ENCODE measurements around the gene ZNF488. TPM values are rescaled to one million over a fixed set of nuclear protein-coding genes. Genes with fewer than 3 reads are reported as not detected.

The ZNF488 gene
- total RNA-seq, 2 experiments from 2014 or later = 0.05 TPM; not detected in 1

DNA sequence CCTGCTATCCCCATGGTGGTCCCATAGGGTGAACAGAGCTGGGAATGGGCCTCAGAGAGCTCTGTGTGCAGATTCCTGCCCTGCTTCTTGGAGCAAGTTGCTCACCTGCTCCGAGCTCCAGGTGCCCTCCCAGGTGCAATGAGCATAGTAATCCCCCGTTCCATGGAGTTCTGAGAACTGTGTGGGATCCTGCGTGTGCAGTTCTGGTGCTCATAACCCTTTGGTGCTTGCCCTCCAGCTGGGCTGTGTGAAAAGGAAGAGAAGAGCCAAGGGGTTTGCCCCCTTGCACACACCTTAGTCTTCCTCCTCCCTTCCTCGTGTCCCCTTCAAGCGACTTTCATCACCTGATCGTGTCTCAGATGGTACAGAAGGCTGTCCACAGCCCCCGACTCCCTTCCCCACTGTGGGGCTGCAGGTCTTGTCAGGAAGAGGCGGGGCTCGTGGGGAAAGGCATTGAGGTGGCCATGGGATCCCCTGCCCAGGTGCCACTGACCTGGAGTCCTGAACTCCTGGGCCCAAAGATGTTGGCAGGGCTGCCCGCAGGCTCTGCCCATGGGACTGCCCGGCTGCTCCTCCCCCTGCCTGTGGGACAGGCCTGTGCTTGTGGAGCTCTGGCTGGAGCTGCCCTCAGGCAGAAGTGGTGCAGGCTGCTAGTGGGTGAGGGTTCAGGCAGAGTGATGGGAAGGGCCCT lies 21.9 kb upstream of the ZNF488 start:
- H3K36me3 Mint-ChIP-seq (ENCODE audit: low read depth) = no peaks in the 10 kb centered on the region
- H3K27ac Mint-ChIP-seq = no peak overlapping the region
- DNase-seq = no peak
- CTCF ChIA-PET = no interaction called here
- no peaks in the 10 kb centered on the region for H3K4me1 Mint-ChIP-seq
- H3K4me3 Mint-ChIP-seq = no peak overlapping the region
- no peaks in the 10 kb centered on the region for H3K27me3 Mint-ChIP-seq
- POLR2A ChIA-PET = no interaction called here
- H3K9me3 Mint-ChIP-seq = no peaks in the 10 kb centered on the region

DNA sequence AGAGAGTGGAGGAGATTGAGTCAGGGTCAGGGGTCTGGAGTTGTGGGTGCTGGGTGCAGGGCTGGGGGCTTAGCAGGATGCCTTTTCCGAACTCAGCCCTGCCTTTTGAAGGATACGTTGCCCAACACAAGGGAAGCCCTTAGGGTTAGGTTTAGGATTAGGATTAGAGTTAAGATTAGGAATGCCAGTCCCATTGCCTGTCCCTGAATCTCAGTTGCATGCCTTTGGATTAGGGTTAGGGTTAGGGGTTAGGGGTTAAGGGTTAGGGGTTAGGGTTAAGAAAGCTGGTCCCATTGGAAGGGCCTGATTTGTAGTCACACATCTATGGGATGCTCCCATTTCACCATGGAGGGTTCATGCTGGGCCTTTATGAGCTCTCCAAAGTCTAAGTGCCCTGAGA lies 20.8 kb upstream of the ZNF488 start:
- H3K9me3 Mint-ChIP-seq = no peaks in the 10 kb centered on the region
- H3K27me3 Mint-ChIP-seq = no peaks in the 10 kb centered on the region
- H3K27ac Mint-ChIP-seq = no peak overlapping the region
- ChIA-PET CTCF (interaction anchor here (1.5 kb wide), 1 partner anchor 33 kb away, joined by 3 read pairs; no protein-coding TSS in a partner anchor), POLR2A (no interaction called here)
- no peaks in the 10 kb centered on the region for H3K36me3 Mint-ChIP-seq (ENCODE audit: low read depth)
- no peak for DNase-seq
- no peak overlapping the region for H3K4me3 Mint-ChIP-seq
- no peaks in the 10 kb centered on the region for H3K4me1 Mint-ChIP-seq

DNA sequence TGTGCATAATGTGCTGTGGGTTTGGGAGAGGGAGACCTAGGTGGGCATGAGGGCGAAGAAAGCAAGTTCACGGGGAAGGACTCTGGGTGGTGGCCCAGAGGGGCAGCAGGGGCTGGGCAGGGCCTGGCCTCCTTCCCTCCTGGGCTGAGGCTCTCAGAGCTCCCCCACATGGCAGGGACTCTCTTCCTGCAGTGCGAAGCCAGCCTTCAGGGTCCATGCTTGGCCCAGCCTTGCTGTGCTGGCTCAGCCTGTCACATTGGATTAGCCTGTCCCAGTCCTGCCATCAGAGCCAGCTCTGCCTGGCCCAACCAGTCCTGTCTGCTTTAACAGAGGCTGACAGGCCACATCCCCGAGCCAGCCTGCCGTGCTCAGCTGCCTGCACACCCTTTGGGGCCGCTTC lies 20.4 kb upstream of the ZNF488 start:
- CTCF ChIA-PET = interaction anchor here (1.5 kb wide), 1 partner anchor 34 kb away, joined by 3 read pairs; no protein-coding TSS in a partner anchor
- Mint-ChIP-seq H3K36me3 (ENCODE audit: low read depth) (no peaks in the 10 kb centered on the region), H3K27ac (no peak overlapping the region), H3K9me3 (no peaks in the 10 kb centered on the region), H3K4me3 (no peak overlapping the region), H3K4me1 (no peaks in the 10 kb centered on the region), H3K27me3 (no peaks in the 10 kb centered on the region)
- POLR2A ChIA-PET = no interaction called here
- DNase-seq = no peak

DNA sequence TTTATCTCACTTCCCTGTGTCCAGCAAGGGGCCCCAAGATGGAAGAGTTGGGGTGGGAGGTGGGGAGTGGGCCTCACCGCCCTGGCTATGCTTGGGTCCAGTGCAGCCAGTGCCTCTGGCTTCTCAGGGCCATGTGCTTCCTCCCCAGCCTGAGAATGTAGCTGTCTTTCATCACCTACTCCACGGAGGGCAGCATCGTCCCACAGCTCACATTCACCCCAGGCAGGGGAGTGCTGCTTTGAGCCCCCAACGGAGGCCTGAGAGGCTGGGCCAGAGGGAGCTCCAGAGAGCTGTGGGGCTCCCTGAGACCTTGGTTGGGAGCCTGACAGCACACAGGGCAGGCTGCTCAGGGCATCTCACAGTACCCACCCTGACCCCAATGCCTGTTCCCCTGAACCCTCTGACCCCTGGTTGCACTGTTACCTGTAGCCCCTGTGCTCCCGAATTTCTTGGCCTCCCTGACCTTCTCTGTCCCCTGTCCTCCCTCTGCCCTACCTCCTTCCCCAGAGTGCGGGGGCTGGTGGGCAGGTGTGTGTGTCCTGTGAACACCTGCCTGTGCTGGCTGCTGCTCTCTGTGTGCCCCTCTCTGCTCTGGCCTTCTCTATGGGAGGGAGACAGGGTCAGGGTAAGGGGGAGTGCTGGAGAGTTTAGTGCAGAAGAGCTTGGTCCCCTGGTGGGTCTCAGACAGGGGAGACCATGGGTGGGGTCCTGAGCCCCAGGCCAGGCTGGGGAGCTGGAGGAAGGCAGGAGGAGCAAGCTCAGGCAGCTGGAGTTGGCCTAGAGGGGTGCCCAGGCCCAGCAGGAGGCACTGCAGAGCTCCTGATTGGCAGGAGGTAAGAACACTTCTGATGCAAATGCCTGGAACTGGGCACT lies 19.6 kb upstream of the ZNF488 start:
- H3K4me1 Mint-ChIP-seq = no peaks in the 10 kb centered on the region
- DNase-seq = no peak
- H3K4me3 Mint-ChIP-seq = no peak overlapping the region
- H3K36me3 Mint-ChIP-seq (ENCODE audit: low read depth) = no peaks in the 10 kb centered on the region
- no peaks in the 10 kb centered on the region for H3K9me3 Mint-ChIP-seq
- ChIA-PET POLR2A (no interaction called here), CTCF (no interaction called here)
- peaks cover 3% of the 10 kb centered on the region for H3K27me3 Mint-ChIP-seq
- no peak overlapping the region for H3K27ac Mint-ChIP-seq

DNA sequence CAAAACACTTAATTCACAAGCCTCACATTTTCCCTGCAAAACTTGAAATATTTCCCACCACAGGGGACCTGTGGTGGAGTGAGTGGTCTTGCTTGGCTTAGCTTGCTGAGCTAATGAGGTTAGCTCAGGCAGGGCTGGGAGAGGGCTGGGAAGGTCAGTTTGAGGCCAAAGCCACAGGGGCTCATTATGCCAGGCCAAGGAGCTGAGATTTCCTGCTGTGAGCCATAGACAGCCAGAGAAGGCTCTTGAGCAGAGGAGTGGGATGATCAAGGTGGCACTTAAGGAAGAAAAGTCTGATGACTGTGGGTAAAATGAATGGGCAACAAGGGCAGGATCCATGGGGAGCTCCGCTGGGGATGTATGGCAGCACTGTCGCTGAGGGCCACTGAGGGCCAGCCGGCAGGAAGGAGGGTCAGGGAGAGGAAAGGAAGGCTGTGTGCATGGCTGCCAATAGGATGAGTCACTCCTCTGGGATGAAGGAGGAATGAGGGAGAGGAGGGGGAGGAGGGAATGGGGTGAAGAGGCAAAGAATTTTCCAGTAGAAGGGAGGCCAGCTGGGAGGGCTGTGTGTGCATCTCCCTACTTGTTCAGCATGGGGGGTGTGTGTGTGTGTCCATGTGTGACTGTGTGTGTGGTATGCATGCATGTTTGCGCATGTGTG lies 18.7 kb upstream of the ZNF488 start:
- Mint-ChIP-seq H3K4me3 (no peak overlapping the region), H3K27me3 (peaks cover 8% of the 10 kb centered on the region), H3K27ac (no peak overlapping the region), H3K4me1 (no peaks in the 10 kb centered on the region), H3K9me3 (no peaks in the 10 kb centered on the region), H3K36me3 (ENCODE audit: low read depth) (no peaks in the 10 kb centered on the region)
- CTCF ChIA-PET = no interaction called here
- POLR2A ChIA-PET = no interaction called here
- DNase-seq = no peak

DNA sequence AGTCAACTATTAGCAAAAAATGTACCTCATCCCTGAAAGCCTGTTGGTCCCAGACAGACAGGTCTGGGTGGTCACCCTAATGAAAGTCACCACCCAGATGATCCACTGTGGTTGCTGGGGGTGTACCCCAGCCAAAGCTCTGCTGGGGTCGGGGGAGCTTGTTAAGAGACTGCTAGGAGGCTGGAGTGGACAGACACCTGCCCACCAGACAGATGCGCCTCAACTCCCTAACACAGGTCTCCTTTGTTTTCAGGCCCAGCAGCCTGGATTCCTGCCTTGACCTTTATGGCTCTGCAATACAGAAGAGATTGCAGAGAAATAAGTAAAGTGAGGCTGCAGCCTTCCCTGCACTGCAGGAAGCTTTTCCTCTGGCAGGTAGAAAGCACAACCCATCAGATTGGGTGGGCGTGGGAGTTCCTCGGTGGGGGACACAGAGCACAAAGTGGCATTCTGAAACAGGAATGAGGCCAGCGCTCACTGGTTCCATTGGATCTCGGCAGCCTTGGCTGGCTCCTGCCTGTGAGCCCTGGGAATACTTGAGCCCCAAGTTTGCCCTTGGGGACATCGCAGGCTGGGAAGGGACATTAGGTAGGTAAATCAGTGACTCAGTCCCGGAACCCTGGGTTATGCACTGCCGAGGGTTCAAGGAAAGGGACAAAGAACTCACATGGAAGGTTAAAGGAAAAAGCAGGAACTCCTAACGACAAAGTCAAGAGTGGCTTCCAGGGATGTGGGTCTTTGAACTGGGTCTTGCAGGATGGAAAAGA lies 18.0 kb upstream of the ZNF488 start:
- H3K36me3 Mint-ChIP-seq (ENCODE audit: low read depth) = no peaks in the 10 kb centered on the region
- POLR2A ChIA-PET = no interaction called here
- peaks cover 9% of the 10 kb centered on the region for H3K27me3 Mint-ChIP-seq
- H3K27ac Mint-ChIP-seq = no peak overlapping the region
- H3K9me3 Mint-ChIP-seq = no peaks in the 10 kb centered on the region
- DNase-seq = no peak
- H3K4me1 Mint-ChIP-seq = no peaks in the 10 kb centered on the region
- no peak overlapping the region for H3K4me3 Mint-ChIP-seq
- CTCF ChIA-PET = no interaction called here

DNA sequence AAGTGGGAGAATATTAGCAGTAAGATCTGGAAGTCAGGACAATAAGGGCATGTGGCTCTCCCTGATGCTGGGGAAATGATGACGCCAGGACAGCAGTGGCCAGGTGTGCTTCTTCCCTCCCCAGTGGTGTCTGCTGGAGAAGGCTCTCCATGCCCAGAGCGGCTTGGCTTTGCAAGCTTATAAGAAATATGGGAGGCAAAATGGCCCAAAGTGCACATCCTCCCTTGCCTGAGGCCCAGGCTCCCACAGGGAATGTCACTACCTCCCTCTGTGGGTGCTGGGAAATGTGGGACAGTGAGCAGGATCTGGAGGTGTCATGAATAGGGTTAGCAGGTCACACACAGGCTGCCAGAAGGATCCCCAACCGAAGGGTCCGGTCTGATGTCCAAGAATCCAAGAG lies 17.1 kb upstream of the ZNF488 start:
- Mint-ChIP-seq H3K36me3 (ENCODE audit: low read depth) (no peaks in the 10 kb centered on the region), H3K9me3 (no peaks in the 10 kb centered on the region), H3K4me3 (no peak overlapping the region), H3K4me1 (peaks cover 3% of the 10 kb centered on the region), H3K27ac (no peak overlapping the region), H3K27me3 (peaks cover 17% of the 10 kb centered on the region)
- CTCF ChIA-PET = no interaction called here
- DNase-seq = no peak
- POLR2A ChIA-PET = no interaction called here

DNA sequence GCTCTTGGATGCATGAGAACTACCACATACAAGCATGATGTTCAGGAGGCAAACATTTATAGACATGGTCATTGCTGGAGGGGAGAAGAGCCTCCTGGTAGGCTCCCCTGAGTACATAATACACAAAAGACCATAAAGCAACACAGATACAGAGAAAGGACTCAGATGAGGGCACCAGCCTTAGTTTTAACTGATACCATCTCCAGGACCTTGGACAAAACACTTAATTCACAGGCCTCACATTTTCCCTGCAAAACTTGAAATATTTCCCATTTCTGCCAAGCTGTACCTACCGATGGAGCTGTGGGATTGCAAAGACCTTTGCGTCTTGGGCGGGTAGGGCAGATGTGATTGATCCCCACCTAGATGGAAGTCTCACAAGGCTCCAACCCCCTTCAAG lies 16.7 kb upstream of the ZNF488 start:
- ChIA-PET POLR2A (no interaction called here), CTCF (interaction anchor here (1.0 kb wide), 1 partner anchor 89 kb away, joined by 4 read pairs; no protein-coding TSS in a partner anchor)
- Mint-ChIP-seq H3K9me3 (no peaks in the 10 kb centered on the region), H3K36me3 (ENCODE audit: low read depth) (no peaks in the 10 kb centered on the region), H3K4me1 (peaks cover 3% of the 10 kb centered on the region), H3K27me3 (peaks cover 18% of the 10 kb centered on the region), H3K27ac (no peak overlapping the region), H3K4me3 (no peak overlapping the region)
- no peak for DNase-seq

DNA sequence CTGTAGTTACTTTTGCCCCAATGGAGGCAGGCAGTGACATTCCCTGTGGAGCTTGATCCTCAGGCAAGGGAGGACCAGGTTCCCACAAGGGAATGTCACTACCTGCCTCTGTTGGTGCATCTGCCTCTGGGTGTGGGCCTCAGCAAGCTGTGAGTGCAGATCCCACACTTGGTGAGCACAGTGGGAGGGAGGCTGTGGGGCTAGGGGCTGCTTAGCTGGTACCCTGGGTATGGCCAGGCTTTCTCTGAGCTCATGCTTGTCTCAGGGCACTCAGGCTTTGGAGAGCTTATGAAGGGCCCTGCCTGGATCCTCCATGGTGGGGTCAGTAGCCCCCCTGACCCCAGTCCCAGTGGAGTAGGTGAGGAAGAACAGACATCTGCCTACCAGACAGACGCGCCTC lies 16.2 kb upstream of the ZNF488 start:
- H3K36me3 Mint-ChIP-seq (ENCODE audit: low read depth) = no peaks in the 10 kb centered on the region
- CTCF ChIA-PET = interaction anchor here (1.0 kb wide), 1 partner anchor 89 kb away, joined by 4 read pairs; no protein-coding TSS in a partner anchor
- H3K4me1 Mint-ChIP-seq = peaks cover 3% of the 10 kb centered on the region
- no peak overlapping the region for H3K27ac Mint-ChIP-seq
- H3K9me3 Mint-ChIP-seq = no peaks in the 10 kb centered on the region
- peaks cover 20% of the 10 kb centered on the region for H3K27me3 Mint-ChIP-seq
- no peak overlapping the region for H3K4me3 Mint-ChIP-seq
- no peak for DNase-seq
- POLR2A ChIA-PET = no interaction called here

DNA sequence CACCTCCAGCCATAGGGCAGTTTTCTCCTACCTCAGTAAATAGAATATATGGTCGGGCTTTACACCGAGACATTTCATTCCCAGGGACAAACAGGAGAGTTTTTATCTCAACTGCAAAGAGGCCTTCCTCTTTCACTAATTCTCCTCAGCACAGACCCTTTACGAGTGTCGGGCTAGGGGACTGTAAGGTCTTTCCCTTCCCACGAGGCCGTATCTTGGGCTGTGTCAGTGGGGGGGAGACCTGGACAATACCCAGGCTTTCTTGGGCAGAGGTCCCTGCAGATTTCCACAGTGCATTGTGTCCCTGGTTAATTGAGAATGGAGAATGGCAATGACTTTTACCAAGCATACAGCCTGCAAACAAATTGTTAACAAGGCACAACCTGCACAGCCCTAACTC lies 13.2 kb upstream of the ZNF488 start:
- ChIA-PET CTCF (no interaction called here), POLR2A (no interaction called here)
- no peak for DNase-seq
- H3K27ac Mint-ChIP-seq = no peak overlapping the region
- H3K4me3 Mint-ChIP-seq = no peak overlapping the region
- peaks cover 3% of the 10 kb centered on the region for H3K4me1 Mint-ChIP-seq
- no peaks in the 10 kb centered on the region for H3K9me3 Mint-ChIP-seq
- no peaks in the 10 kb centered on the region for H3K36me3 Mint-ChIP-seq (ENCODE audit: low read depth)
- H3K27me3 Mint-ChIP-seq = peaks cover 43% of the 10 kb centered on the region

DNA sequence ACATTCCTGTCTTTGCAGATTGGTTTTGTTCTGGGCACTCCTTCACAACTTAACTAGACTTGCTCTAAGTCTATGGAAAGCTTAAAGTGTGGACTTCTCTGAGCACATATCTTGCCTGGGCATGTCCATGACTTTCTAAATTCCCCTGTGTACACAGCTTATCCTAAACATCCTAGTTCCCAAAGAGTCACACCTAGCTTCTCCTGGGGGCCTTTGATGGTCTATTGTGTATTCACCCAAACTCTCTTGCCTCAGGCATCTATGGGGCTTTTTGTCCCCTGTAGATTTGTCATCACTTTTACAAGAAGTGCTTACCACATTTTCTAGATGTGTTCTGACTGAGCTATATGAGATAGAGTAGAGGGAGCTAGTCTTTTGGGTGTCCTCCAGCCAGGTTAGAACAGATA lies 12.2 kb upstream of the ZNF488 start:
- peaks cover 3% of the 10 kb centered on the region for H3K4me1 Mint-ChIP-seq
- ChIA-PET POLR2A (no interaction called here), CTCF (no interaction called here)
- no peaks in the 10 kb centered on the region for H3K36me3 Mint-ChIP-seq (ENCODE audit: low read depth)
- H3K27me3 Mint-ChIP-seq = peaks cover 50% of the 10 kb centered on the region
- no peaks in the 10 kb centered on the region for H3K9me3 Mint-ChIP-seq
- H3K27ac Mint-ChIP-seq = no peak overlapping the region
- no peak overlapping the region for H3K4me3 Mint-ChIP-seq
- no peak for DNase-seq

DNA sequence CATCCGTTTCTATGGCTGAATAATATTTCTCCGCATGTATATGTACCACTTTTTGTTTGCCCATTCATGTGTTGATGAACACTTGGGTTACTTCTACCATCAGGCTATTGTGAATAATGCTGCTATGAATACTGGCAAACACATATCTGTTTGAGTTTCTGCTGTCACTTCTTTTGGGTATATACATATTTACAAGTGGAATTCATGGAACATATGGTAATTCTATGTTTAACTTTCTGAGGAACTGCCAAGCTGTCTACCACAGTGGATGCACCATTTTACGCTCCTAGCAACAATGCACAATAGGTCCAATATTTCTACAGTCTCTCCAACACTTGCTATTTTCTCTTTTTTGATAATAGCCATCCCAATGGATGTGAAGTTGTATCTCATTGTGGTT lies 5.5 kb upstream of the ZNF488 start:
- ChIA-PET POLR2A (no interaction called here), CTCF (no interaction called here)
- no peak for DNase-seq
- Mint-ChIP-seq H3K36me3 (ENCODE audit: low read depth) (no peaks in the 10 kb centered on the region), H3K4me1 (peaks cover 4% of the 10 kb centered on the region), H3K4me3 (no peak overlapping the region), H3K27me3 (peaks cover 53% of the 10 kb centered on the region), H3K9me3 (peaks cover 13% of the 10 kb centered on the region), H3K27ac (no peak overlapping the region)

DNA sequence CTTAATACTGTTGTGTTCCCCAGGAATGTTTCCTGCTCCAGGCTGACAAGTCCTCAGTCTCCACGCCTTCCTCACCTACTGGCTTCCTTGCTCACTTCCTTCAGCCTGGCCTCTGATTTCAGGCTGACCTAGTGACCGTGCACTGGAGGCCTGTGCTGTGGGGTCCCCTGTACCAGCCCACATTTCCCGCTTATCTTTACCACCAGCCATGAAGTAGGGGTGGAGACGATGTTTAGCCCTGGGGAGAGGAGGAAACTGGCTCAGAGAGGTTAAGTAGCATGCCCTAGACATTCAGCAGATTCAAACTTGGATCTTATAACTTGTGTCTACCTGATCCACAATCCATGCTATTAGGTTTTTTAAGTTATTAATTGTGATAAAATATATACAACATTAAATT lies 4.8 kb upstream of the ZNF488 start:
- no peak for DNase-seq
- peaks cover 13% of the 10 kb centered on the region for H3K9me3 Mint-ChIP-seq
- H3K27ac Mint-ChIP-seq = no peak overlapping the region
- peaks cover 6% of the 10 kb centered on the region for H3K4me1 Mint-ChIP-seq
- no peaks in the 10 kb centered on the region for H3K36me3 Mint-ChIP-seq (ENCODE audit: low read depth)
- peaks cover 48% of the 10 kb centered on the region for H3K27me3 Mint-ChIP-seq
- ChIA-PET POLR2A (no interaction called here), CTCF (no interaction called here)
- no peak overlapping the region for H3K4me3 Mint-ChIP-seq

Measured in activated CD4-positive, alpha-beta T cell treated with anti-CD3 and anti-CD28 coated beads, Interleukin-2, amount 10 ng/mL, durations not matched to agents 7 days and 5 days (primary cell).